ENCODE results near the gene CES2. TPM values are rescaled to one million over a fixed set of nuclear protein-coding genes. Genes with fewer than 3 reads are reported as not detected.

Gene CES2
- polyA plus RNA-seq, 1 of the 3 experiments (the other 2 are of a cell fraction): 33.1 TPM

DNA sequence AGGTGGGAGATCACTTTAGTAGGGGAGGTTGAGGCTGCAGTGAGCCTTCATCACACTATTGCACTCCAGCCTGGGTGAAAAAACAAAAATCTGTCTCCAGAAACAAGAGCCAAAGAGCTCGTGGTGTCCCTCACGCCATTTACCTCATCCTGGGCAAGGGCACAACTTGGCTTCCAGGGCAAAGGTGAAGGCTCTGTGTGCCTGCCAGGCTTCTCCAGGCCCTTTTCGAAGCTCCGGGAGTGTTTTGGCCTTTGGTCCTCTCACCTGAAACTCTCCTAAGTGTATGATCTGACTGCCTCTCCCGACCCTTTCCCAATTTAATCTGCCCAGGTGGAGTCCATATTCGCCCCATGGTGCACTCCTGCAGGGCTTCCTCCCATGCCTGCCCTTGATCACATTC is 14.2 kb downstream of the CES2 start:
- Histone ChIP-seq H3K27me3 (ENCODE audit: insufficient read depth) (no peaks in the 10 kb centered on the region), H2AFZ (ENCODE audit: low read depth) (no peak overlapping the region), H3K4me2 (no peak overlapping the region), H3K9me2 (no peaks in the 10 kb centered on the region), H3K79me2 (ENCODE audit: insufficient read depth) (no peaks in the 10 kb centered on the region), H3K36me3 (replicated peaks in 1 of 2; ENCODE audit: control insufficient read depth in 1 of 2, insufficient read depth in 2 of 2, low read length in 1 of 2) (no peaks in the 10 kb centered on the region), H3K27ac (ENCODE audit: low read depth in 2 of 2, low read length in 1 of 2) (no peak overlapping the region), H3K4me3 (ENCODE audit: low read depth in 2 of 2, low read length in 1 of 2) (no peak overlapping the region), H3F3A (replicated peaks; ENCODE audit: insufficient read depth) (peaks cover 9% of the 10 kb centered on the region), H4K20me1 (ENCODE audit: insufficient read depth) (no peaks in the 10 kb centered on the region), H3K9ac (no peak overlapping the region), H3K9me3 (no peaks in the 10 kb centered on the region; the same call in 1 of the 2 replicates), H3K4me1 (ENCODE audit: control insufficient read depth in 1 of 2, insufficient read depth in 2 of 2, low read depth in 1 of 2, low read length in 1 of 2) (peaks cover 0 to 8% of the 10 kb centered on the region in 2 experiments; a peak in 1 of 4 replicates)
- WGBS (ENCODE audit: low lambda C conversion rate): 92% methylated on average over 6 of the region's 6 CpGs
- DNase-seq: no peak
- ChIA-PET CTCF (interaction anchor here (1.0 to 6.2 kb wide), 4 partner anchors 55 to 341 kb away, joined by 4 to 81 read pairs (median 6); partner anchors contain the start of gene NAE1), POLR2A (no interaction called here)
- TF ChIP-seq GABPA (IDR thresholded peaks at IDR 0.05; ENCODE audit: low read depth) (no peak), PBX3 (IDR thresholded peaks at IDR 0.05) (no peak), NRF1 (IDR thresholded peaks at IDR 0.05; ENCODE audit: low read depth, low read length) (no peak), POLR2AphosphoS5 (IDR thresholded peaks at IDR 0.05; ENCODE audit: low read depth, low read length) (no peak), RXRA (IDR thresholded peaks at IDR 0.05; ENCODE audit: borderline replicate concordance, low read depth) (no peak), CHD2 (IDR thresholded peaks at IDR 0.05; ENCODE audit: low read length, partially characterized antibody) (no peak), RFX5 (IDR thresholded peaks at IDR 0.05; ENCODE audit: low read length) (no peak), IRF3 (IDR thresholded peaks at IDR 0.05; ENCODE audit: low read depth, low read length) (no peak), TCF12 (IDR thresholded peaks at IDR 0.05) (no peak), YY1 (IDR thresholded peaks at IDR 0.05; ENCODE audit: low read depth) (no peak), FOXM1 (IDR thresholded peaks at IDR 0.05; ENCODE audit: low read depth) (no peak), MXI1 (IDR thresholded peaks at IDR 0.05; ENCODE audit: low read depth, low read length) (no peak), RAD21 (IDR thresholded peaks at IDR 0.05; ENCODE audit: low read length) (no peak)
- TF ChIP-seq, protein P1, sequence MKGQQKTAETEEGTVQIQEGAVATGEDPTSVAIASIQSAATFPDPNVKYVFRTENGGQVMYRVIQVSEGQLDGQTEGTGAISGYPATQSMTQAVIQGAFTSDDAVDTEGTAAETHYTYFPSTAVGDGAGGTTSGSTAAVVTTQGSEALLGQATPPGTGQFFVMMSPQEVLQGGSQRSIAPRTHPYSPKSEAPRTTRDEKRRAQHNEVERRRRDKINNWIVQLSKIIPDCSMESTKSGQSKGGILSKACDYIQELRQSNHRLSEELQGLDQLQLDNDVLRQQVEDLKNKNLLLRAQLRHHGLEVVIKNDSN (IDR thresholded peaks at IDR 0.05; ENCODE audit: borderline replicate concordance, low read depth): no peak

GRCh38 chr16:66950437-66950836 is 15.1 kb downstream of the CES2 start:
- no peak for DNase-seq
- TF ChIP-seq GABPA (IDR thresholded peaks at IDR 0.05; ENCODE audit: low read depth): no peak
- TF ChIP-seq USF2 (IDR thresholded peaks at IDR 0.05; ENCODE audit: borderline replicate concordance, low read depth, low read length): no peak
- no peak for TF ChIP-seq EP300 (IDR thresholded peaks at IDR 0.05; ENCODE audit: borderline replicate concordance in 1 of 2, low read depth in 1 of 2, low read length in 1 of 2)
- TF ChIP-seq RFX5 (IDR thresholded peaks at IDR 0.05; ENCODE audit: low read length): no peak
- no peak for TF ChIP-seq MEF2A (IDR thresholded peaks at IDR 0.05; ENCODE audit: borderline replicate concordance, low read depth)
- TF ChIP-seq, protein P2, sequence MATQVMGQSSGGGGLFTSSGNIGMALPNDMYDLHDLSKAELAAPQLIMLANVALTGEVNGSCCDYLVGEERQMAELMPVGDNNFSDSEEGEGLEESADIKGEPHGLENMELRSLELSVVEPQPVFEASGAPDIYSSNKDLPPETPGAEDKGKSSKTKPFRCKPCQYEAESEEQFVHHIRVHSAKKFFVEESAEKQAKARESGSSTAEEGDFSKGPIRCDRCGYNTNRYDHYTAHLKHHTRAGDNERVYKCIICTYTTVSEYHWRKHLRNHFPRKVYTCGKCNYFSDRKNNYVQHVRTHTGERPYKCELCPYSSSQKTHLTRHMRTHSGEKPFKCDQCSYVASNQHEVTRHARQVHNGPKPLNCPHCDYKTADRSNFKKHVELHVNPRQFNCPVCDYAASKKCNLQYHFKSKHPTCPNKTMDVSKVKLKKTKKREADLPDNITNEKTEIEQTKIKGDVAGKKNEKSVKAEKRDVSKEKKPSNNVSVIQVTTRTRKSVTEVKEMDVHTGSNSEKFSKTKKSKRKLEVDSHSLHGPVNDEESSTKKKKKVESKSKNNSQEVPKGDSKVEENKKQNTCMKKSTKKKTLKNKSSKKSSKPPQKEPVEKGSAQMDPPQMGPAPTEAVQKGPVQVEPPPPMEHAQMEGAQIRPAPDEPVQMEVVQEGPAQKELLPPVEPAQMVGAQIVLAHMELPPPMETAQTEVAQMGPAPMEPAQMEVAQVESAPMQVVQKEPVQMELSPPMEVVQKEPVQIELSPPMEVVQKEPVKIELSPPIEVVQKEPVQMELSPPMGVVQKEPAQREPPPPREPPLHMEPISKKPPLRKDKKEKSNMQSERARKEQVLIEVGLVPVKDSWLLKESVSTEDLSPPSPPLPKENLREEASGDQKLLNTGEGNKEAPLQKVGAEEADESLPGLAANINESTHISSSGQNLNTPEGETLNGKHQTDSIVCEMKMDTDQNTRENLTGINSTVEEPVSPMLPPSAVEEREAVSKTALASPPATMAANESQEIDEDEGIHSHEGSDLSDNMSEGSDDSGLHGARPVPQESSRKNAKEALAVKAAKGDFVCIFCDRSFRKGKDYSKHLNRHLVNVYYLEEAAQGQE (IDR thresholded peaks at IDR 0.05; ENCODE audit: low read depth, low read length): no peak
- TF ChIP-seq RAD21 (IDR thresholded peaks at IDR 0.05; ENCODE audit: low read length): no peak
- TF ChIP-seq MXI1 (IDR thresholded peaks at IDR 0.05; ENCODE audit: low read depth, low read length): no peak
- no peak for TF ChIP-seq JUND (IDR thresholded peaks at IDR 0.05)
- no peak overlapping the region for H3K4me3 ChIP-seq (ENCODE audit: low read depth in 2 of 2, low read length in 1 of 2)
- H4K20me1 ChIP-seq (ENCODE audit: insufficient read depth): no peaks in the 10 kb centered on the region
- H3K36me3 ChIP-seq (replicated peaks in 1 of 2; ENCODE audit: control insufficient read depth in 1 of 2, insufficient read depth in 2 of 2, low read length in 1 of 2): no peaks in the 10 kb centered on the region
- no peak overlapping the region for H3K4me2 ChIP-seq
- H3K9ac ChIP-seq: no peak overlapping the region
- CTCF ChIA-PET: interaction anchor here (1.0 to 6.2 kb wide), 5 partner anchors 14 to 342 kb away, joined by 3 to 81 read pairs (median 4); partner anchors contain the start of gene CES3
- H2AFZ ChIP-seq (ENCODE audit: low read depth): no peak overlapping the region
- no peaks in the 10 kb centered on the region; the same call in 1 of the 2 replicates for H3K9me3 ChIP-seq
- no peaks in the 10 kb centered on the region for H3K27me3 ChIP-seq (ENCODE audit: insufficient read depth)
- H3K79me2 ChIP-seq (ENCODE audit: insufficient read depth): no peaks in the 10 kb centered on the region
- H3K9me2 ChIP-seq: no peaks in the 10 kb centered on the region
- 79% methylated on average over 2 of the region's 2 CpGs for WGBS (ENCODE audit: low lambda C conversion rate)
- no peak overlapping the region for H3K27ac ChIP-seq (ENCODE audit: low read depth in 2 of 2, low read length in 1 of 2)
- H3K4me1 ChIP-seq (ENCODE audit: control insufficient read depth in 1 of 2, insufficient read depth in 2 of 2, low read depth in 1 of 2, low read length in 1 of 2): peaks cover 0 to 8% of the 10 kb centered on the region in 2 experiments; a peak in 1 of 4 replicates
- H3F3A ChIP-seq (replicated peaks; ENCODE audit: insufficient read depth): peaks cover 9% of the 10 kb centered on the region
- POLR2A ChIA-PET: no interaction called here

Data from SK-N-SH (cell line).